AG04449 (cell line): ENCODE measurements around the gene PRRC2C.

Source experiments
- CTCF ChIA-PET: fragments of 350-600 bp; formaldehyde crosslinking; extraction: SDS; loops from one replicate; lab custom pipeline; 2021; ENCODE audit warnings: antibody characterized with exemption; lab: Yijun Ruan, JAX
- POLR2A ChIA-PET: fragments of 400-600, 350-600 bp; formaldehyde crosslinking; extraction: SDS; loops from one replicate; lab custom pipeline; 2020; ENCODE audit warnings: antibody characterized with exemption, inconsistent platforms; lab: Yijun Ruan, JAX
- DNase-seq: peaks from one replicate; pipeline ENCODE4 v3.0.0-alpha.2; 2010; ENCODE audit warnings: low read depth, low spot score
- H3K4me3 ChIP-seq: 2 replicates; pipeline ENCODE4 v1.5.1; 2011; ENCODE audit warnings: low read depth, mild to moderate bottlenecking, control low read depth, low read length
- TF ChIP-seq, protein P1 (sequence below): IDR thresholded peaks from one replicate; pipeline ENCODE4 v1.5.1; 2011; ENCODE audit warnings: mild to moderate bottlenecking, moderate library complexity, low read length, control low read depth, inconsistent platforms; ENCODE audit not compliant: insufficient read depth; ENCODE audit errors: missing control alignments

The PRRC2C gene

DNA sequence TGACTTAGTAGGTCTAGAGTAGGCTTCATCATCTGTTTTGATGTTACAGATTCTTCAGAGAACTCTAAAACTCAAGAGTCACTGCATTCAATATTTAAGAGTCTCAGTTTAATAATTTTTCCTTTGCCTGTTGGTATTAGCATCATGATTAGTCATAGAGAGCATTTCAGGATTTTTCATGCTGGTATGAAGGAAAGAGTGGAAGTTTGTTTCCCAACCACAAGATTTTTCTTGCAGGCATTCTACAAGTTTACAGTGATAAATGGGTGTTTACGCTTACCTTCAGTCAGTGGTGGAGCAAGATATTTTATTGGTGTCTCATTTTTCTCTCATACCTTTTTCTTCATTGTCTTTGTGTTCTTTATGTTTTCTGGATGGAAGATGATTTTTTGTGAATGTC is 78.3 kb downstream of the PRRC2C start:
- CTCF ChIA-PET, result no interaction called here
- no peak overlapping the region for H3K4me3 ChIP-seq
- POLR2A ChIA-PET, result no interaction called here
- TF ChIP-seq, protein P1, sequence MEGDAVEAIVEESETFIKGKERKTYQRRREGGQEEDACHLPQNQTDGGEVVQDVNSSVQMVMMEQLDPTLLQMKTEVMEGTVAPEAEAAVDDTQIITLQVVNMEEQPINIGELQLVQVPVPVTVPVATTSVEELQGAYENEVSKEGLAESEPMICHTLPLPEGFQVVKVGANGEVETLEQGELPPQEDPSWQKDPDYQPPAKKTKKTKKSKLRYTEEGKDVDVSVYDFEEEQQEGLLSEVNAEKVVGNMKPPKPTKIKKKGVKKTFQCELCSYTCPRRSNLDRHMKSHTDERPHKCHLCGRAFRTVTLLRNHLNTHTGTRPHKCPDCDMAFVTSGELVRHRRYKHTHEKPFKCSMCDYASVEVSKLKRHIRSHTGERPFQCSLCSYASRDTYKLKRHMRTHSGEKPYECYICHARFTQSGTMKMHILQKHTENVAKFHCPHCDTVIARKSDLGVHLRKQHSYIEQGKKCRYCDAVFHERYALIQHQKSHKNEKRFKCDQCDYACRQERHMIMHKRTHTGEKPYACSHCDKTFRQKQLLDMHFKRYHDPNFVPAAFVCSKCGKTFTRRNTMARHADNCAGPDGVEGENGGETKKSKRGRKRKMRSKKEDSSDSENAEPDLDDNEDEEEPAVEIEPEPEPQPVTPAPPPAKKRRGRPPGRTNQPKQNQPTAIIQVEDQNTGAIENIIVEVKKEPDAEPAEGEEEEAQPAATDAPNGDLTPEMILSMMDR, result no peak
- peak; percentile 16 for DNase-seq

DNA sequence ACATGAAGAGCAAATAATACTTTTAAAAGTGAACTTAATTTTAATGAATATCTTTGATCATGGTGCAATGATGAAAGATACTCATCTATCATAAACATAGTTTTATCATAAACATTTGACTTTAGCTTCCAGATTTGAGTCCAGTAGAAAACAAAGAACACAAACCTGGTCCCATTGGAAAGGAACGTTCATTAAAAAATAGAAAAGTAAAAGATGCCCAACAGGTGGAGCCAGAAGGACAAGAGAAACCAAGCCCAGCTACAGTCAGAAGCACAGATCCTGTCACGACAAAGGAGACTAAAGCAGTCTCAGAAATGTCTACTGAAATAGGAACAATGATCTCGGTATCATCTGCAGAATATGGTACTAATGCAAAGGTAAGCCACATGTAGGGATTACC is 81.1 kb downstream of the PRRC2C start:
- ChIA-PET POLR2A (no interaction called here), CTCF (interaction anchor here (0.9 to 2.4 kb wide), 4 partner anchors 9 to 150 kb away, joined by 3 to 6 read pairs (median 4); no protein-coding TSS in a partner anchor)
- no peak for DNase-seq
- TF ChIP-seq, protein P1, result no peak
- no peak overlapping the region for H3K4me3 ChIP-seq

DNA sequence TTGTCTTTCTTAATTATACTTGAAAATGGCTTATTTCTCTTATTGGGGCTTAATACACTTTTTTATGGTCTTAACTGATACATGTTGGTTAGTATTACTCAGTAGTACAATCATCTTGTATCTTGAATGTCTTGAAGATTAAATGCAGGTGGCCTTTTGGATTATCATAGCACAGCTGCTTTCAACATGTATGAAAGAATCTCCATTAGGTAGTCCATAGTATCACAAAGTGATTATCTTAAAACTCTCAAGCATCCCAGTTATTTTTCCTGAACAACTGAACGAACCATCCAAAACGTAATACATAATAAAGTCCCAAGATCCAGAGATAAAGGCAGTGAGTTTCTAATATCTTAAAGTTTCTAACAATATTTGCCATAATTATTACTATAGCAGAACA is 85.0 kb downstream of the PRRC2C start:
- CTCF ChIA-PET, result no interaction called here

GRCh38 chr1:171576144-171576543 is 90.8 kb downstream of the PRRC2C start:
- POLR2A ChIA-PET, result interaction anchor here (0.7 kb wide), 1 partner anchor 18 kb away, joined by 3 read pairs; no protein-coding TSS in a partner anchor
- CTCF ChIA-PET, result interaction anchor here (1.5 kb wide), 3 partner anchors 9 to 91 kb away, joined by 3 to 5 read pairs (median 4); no protein-coding TSS in a partner anchor
- TF ChIP-seq, protein P1, result no peak
- no peak overlapping the region for H3K4me3 ChIP-seq
- no peak for DNase-seq

More for the DNA sequence above, 85.0 kb downstream of the PRRC2C start:
- H3K4me3 ChIP-seq, result no peak overlapping the region
- TF ChIP-seq, protein P1, result no peak
- DNase-seq, result no peak
- POLR2A ChIA-PET, result no interaction called here

- TF ChIP-seq, protein P1, result no peak
- POLR2A ChIA-PET, result no interaction called here
- CTCF ChIA-PET, result interaction anchor here (1.4 kb wide), 1 partner anchor 63 kb away, joined by 4 read pairs; no protein-coding TSS in a partner anchor
- DNase-seq, result no peak
- H3K4me3 ChIP-seq, result no peak overlapping the region
Measured at GRCh38 chr1:171581226-171581625, 95.9 kb downstream of the PRRC2C start.

- POLR2A ChIA-PET, result no interaction called here
- TF ChIP-seq, protein P1, result no peak
- DNase-seq, result no peak
- H3K4me3 ChIP-seq, result no peak overlapping the region
- CTCF ChIA-PET, result interaction anchor here (1.4 kb wide), 1 partner anchor 63 kb away, joined by 4 read pairs; no protein-coding TSS in a partner anchor
Measured at GRCh38 chr1:171581766-171582165, 96.4 kb downstream of the PRRC2C start.
